ENCODE measurements around the gene TSPAN31.

Gene TSPAN31

DNA sequence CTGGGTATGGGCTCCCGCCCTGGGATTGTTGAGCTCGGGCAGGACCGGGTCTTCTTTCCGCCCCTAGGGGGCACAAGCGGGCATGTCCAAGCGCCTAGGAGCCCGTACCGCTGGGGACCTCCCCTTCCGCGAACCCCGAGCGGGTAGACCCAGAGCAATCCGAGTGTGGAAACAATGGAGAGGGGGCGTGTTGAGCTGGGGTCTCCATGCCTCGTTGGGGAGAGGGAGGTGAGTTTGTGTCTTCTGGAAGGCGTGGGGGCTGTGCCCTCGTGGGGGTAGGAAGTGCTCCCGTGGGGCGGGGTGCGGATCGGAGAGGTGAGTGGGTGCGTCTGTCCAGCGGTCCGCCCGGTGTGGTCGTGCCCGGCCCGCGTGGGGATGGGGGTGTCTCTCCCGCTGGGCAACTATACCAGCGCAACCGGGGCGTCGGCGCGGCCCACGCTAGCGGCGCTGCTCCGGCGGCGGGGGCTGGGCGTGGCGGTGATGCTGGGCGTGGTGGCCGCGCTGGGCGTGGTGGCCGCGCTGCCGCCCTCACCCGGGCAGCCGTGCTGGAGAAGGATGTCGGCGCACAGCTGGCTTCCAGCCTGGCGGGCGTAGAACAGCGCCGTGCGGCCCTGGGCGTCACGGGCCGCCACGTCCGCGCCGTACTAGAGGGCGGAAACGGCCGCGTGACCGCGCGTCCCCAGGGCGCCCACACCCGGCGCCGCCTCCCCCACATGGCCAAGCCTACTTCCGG is 18.5 kb upstream of the TSPAN31 start:
- H3K4me3 ChIP-seq (ENCODE audit: control insufficient read depth, low read depth, low read length), result peak overlapping the region; percentile 97
- peak; percentile 94 for TF ChIP-seq CTCF (IDR thresholded peaks at IDR 0.05; ENCODE audit: control insufficient read depth, insufficient read depth, low read depth, low read length, missing control alignments)
- DNase-seq (ENCODE audit: low read depth), result peak; percentile 44

- peak overlapping the region; percentile 97 for H3K4me3 ChIP-seq (ENCODE audit: control insufficient read depth, low read depth, low read length)
- DNase-seq (ENCODE audit: low read depth), result no peak
- TF ChIP-seq CTCF (IDR thresholded peaks at IDR 0.05; ENCODE audit: control insufficient read depth, insufficient read depth, low read depth, low read length, missing control alignments), result peak; percentile 52
Observed at GRCh38 chr12:57726884-57727757, 17.7 kb upstream of the TSPAN31 start.

- TF ChIP-seq CTCF (IDR thresholded peaks at IDR 0.05; ENCODE audit: control insufficient read depth, insufficient read depth, low read depth, low read length, missing control alignments), result no peak
- no peak for DNase-seq (ENCODE audit: low read depth)
- no peak overlapping the region for H3K4me3 ChIP-seq (ENCODE audit: control insufficient read depth, low read depth, low read length)
Observed at GRCh38 chr12:57727758-57728395, 17.0 kb upstream of the TSPAN31 start.

GRCh38 chr12:57729321-57729844 is 15.5 kb upstream of the TSPAN31 start:
- TF ChIP-seq CTCF (IDR thresholded peaks at IDR 0.05; ENCODE audit: control insufficient read depth, insufficient read depth, low read depth, low read length, missing control alignments), result no peak
- no peak for DNase-seq (ENCODE audit: low read depth)
- H3K4me3 ChIP-seq (ENCODE audit: control insufficient read depth, low read depth, low read length), result no peak overlapping the region

DNA sequence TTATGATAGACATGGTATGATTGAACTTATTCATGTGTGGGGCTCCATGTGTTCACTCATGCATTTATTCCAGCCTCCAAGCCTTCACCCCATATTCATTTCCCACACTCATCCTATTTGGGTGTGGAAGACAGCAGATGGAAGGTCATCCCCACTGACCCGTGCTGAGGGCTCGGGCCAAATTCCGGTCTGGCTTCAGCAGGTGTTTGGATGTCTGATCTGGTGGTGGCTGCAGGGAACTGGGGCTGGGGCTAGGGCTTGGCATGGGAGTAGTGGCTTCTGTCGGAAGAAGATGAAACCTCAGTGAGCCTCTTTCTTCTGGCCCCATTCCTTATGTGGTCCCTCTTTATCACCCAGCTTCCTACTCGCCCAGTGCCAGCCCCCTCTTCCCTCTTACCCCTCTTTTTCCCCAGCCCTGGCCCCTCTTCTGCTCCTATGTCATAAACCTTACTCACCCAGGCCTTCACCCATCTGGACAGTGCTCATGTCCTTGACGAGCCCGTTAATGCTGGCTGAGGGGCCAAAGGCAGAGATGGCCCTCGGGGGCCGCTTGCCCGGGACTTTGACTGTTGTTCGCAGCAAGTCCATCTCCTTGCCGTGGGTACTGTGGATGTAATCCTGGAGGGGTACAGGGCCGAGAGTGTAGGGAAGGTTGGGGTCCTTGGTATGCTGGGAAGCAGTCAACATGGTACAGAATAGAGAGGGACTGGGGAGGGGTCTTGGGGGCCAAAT is 14.3 kb upstream of the TSPAN31 start:
- no peak overlapping the region for H3K4me3 ChIP-seq (ENCODE audit: control insufficient read depth, low read depth, low read length)
- no peak for DNase-seq (ENCODE audit: low read depth)
- TF ChIP-seq CTCF (IDR thresholded peaks at IDR 0.05; ENCODE audit: control insufficient read depth, insufficient read depth, low read depth, low read length, missing control alignments), result no peak
